GM18868 (cell line): ENCODE measurements around the gene LHX4.

ENCODE experiments used
- ATAC-seq: cut with Tn5 transposase; IDR thresholded peaks from one replicate; pipeline ENCODE4 v1.9.1; 2021; ENCODE audit warnings: mild to moderate bottlenecking, moderate library complexity; ENCODE audit not compliant: unreplicated experiment

The LHX4 gene

DNA sequence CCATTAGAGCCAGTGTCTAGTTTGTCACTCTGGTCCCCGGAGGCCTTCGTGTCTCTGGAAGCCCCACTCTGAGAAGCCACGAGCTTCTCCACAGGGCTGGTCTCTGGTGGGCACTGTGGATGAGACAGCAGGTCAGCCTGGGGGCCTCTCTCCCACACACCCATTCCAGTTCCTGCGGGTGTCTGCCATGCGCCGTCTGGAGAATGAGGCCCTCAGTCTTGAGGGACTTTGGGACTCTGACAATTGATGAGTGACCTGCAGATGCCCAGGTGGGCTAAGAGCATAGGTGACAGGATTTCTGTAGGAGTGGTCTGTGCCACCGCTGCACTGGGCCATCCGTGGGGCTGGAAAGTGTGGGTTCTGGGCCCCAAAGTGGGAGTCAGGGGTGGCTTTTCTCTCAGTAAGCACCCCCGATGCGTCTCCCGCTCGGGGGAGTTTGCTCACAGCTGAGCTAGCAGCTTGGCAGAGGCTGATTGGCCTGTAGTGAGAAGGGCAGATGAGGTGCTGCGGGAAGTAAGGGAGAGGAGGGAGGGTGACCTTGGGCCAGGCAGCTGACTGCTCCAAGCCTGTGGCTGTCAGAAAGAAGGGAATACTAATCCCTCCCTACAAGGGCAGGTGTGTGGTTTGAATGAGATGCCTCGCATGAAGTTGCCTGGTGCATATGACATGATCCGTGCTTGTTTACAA is 26.4 kb downstream of the LHX4 start:
- no peak for ATAC-seq

GRCh38 chr1:180257028-180257386 is 26.9 kb downstream of the LHX4 start:
- ATAC-seq: no peak

GRCh38 chr1:180257486-180257885 is 27.4 kb downstream of the LHX4 start:
- ATAC-seq: no peak

GRCh38 chr1:180258290-180258689 is 28.2 kb downstream of the LHX4 start:
- no peak for ATAC-seq

GRCh38 chr1:180258935-180259334 is 28.9 kb downstream of the LHX4 start:
- no peak for ATAC-seq

GRCh38 chr1:180259431-180260338 is 29.6 kb downstream of the LHX4 start:
- ATAC-seq: no peak

DNA sequence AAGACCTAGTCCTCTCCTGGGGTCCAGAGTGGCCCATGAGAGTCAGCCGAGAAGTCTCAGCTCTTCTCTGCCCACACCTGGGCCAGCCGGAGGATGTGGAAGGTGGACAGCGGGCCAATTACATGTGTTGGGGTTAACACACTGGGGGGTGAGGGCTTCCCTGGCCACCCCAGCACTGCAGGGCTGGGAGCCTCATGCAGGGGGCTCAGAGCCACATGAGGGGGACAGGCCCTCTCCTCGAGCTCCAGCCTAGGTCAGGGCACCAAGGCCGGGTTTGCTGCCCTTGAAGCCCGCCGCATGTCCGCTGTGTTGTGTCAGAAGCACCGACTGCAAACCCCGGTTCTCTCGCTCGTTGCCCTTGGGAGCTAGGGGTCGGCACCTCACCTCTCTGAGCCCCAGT is 30.5 kb downstream of the LHX4 start:
- no peak for ATAC-seq

GRCh38 chr1:180261030-180261429 is 31.0 kb downstream of the LHX4 start:
- no peak for ATAC-seq

GRCh38 chr1:180261524-180262155 is 31.6 kb downstream of the LHX4 start:
- no peak for ATAC-seq

GRCh38 chr1:180262628-180263488 is 32.8 kb downstream of the LHX4 start:
- ATAC-seq: no peak

DNA sequence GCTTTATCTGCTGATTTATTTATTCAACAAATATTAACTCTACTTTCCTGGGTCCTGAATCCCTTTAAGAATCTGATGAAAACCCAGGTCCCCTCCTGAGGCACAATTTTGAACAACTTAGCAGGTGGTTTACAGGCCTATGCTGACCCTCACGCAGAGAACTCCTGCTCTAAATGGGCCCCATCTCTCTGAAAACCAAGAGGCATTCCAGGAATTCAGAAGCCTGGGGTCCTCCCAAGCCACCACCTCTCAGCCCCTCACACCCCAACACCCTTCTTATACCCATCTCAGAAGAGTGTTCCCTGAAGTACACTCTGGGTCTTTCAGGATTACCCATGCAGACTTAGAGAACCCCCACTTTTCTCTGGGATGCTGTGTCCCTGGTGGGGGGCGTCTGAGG is 34.5 kb downstream of the LHX4 start:
- ATAC-seq: no peak

DNA sequence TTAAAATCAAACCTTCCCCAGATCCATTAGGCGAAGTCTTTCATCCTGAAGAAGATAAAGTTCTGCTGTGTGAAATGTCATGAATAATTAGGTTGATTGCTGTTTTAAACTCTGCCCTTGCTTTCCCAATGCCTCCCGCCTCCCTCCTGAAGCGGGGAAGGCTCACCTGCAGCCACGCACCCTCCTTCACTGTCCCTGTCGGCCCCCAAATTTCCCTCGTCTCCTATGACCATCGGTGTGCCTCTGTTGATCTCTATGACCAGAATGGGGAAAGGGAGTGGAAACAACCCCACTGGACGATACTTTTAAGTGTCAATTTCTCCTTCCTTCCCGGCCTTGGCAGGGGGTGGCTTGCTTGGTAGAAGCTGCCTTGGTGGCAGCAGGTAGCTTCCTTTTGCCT is 35.1 kb downstream of the LHX4 start:
- no peak for ATAC-seq

- no peak for ATAC-seq
Measured at GRCh38 chr1:180265871-180266270, 35.8 kb downstream of the LHX4 start.

GRCh38 chr1:180266275-180267210 is 36.5 kb downstream of the LHX4 start:
- no peak for ATAC-seq

GRCh38 chr1:180267211-180267561 is 37.1 kb downstream of the LHX4 start:
- no peak for ATAC-seq

GRCh38 chr1:180267761-180268555 is 37.9 kb downstream of the LHX4 start:
- no peak for ATAC-seq

GRCh38 chr1:180268556-180269075 is 38.6 kb downstream of the LHX4 start:
- no peak for ATAC-seq

DNA sequence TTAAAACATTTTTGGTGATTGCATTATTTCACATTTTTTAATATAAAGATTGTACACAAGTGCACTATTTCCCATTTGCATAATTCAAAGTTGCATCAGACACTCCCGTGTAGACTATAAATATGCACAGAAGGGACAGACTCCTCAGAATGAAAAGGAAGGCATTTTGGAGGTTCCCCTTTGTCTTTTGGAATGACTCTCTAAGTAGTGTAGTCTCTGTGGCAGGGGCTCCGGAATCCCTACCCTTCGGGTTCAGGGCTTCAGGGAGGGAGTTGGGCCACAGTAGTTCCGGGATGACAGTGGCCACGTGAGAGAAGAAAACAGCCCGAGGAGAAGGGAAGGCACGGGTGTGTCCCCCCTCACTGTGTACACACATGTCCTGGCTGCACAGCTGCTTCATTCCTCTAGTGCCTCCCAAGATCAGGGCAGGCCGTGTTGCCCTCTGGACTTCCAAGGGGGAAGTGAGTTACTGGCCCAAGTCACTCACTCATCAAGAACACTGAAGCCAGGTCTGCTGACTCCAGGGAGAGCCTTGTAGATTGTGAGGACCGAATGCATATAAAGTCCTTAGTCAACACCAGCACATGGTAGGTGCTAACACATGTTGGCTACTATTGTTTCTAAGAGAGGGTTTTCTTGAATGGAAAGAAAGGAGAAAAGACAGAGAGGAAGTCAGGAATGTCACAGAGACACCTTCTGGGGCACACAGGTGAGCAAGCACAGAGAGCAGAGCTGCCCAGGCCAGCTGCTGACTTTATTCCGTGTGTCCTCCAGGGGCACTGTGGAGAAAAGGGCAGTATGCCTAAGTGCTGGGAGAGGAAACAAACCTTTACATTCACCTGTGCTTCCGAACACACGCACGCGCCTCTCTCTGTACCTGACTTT is 39.8 kb downstream of the LHX4 start:
- ATAC-seq: no peak
